GM19438 (cell line): ENCODE results near the gene BARX2.

ENCODE experiments used
- ATAC-seq: cut with Tn5 transposase; IDR thresholded peaks from one replicate; pipeline ENCODE4 v1.9.1; 2021; ENCODE audit warnings: low read depth; ENCODE audit not compliant: unreplicated experiment

The BARX2 gene

DNA sequence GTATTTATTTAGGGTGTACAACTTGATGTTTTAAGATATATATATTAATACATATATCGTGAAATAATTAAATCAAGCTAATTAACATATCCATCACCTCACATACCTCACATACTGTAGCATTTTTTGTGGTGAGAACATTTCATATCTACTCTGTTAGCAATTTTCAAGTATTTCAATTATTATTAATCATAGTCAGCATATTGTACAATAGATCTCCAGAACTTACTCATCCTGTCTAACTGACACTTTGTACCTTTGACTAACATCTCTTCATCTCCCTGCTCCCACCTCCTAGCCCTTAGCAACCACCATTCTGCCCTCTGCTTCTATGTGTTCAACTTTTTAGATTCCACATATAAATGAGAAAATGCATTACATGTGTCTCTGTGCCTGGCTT is 108.4 kb downstream of the BARX2 start:
- no peak for ATAC-seq

DNA sequence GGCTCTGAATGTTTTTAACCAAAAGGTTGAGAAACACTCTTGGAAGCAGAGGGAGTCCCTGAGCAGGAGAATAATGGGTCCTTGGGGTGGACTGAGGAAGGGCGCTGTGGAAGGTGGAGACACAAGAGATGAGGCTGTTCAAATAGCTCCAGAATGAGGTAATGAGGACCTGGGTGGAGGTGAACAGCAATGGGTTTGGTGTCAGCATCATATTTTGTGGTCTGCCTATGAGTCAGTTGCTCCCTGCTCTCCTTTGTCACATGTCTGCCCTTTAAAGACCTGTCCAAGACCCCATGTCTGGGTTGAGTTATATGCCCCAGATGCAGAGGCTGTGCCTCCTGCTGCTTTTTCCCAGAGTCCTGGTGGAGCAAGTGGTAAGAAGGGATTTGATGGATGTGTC is 113.6 kb downstream of the BARX2 start:
- ATAC-seq: no peak

DNA sequence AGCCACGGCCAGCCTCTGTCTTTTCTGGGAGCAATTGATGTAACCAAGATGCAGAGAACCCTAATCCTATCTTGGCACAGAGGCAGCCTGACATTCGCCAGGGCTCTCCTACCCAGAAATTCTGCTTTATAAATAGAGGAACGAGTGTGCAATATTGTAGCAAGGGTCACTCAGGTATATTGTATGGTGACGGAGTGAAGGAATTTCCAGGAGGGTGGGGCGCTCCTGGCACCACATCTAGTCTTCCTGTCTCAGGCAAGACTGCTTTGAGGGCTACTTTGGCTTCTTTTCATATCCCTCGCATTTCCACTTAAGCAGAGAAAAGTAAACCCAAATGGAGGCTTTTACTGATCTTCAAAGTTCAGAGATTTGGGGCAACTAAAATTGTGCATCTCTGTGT is 114.4 kb downstream of the BARX2 start:
- ATAC-seq: no peak

DNA sequence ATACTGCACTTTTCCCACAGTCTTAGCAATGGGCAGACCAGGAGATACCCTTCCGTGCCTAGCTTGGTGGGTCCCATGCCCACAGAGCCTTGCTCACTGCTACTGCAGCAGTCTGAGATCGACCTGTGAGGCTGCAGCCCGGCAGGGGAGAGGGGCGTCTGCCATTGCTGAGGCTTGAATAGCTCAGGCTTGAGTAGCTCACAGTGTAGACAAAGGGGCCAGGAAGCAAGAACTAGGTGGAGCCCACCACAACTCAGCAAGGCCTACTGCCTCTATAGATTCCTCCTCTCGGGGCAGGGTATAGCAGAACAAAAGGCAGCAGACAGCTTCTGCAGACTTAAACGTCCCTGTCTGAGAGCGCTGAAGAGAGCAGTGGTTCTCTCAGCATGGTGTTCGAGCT is 118.1 kb downstream of the BARX2 start:
- ATAC-seq: no peak
